HG02642 (cell line): Measurements from ENCODE around the gene DGKI.

Experiments
- ATAC-seq: cut with Tn5 transposase; IDR thresholded peaks from one replicate; pipeline ENCODE4 v1.9.1; 2021; ENCODE audit warnings: mild to moderate bottlenecking; ENCODE audit not compliant: unreplicated experiment, poor library complexity

DGKI gene

GRCh38 chr7:137633133-137633532 is 213.6 kb downstream of the DGKI start:
- no peak for ATAC-seq

- ATAC-seq: no peak
Observed at GRCh38 chr7:137628216-137628615, 218.6 kb downstream of the DGKI start.

- peak; percentile 88 for ATAC-seq
Observed at GRCh38 chr7:137626469-137627067, 220.2 kb downstream of the DGKI start.

- ATAC-seq: no peak
Observed at GRCh38 chr7:137625197-137625596, 221.6 kb downstream of the DGKI start.

- no peak for ATAC-seq
Observed at GRCh38 chr7:137619181-137619580, 227.6 kb downstream of the DGKI start.

GRCh38 chr7:137618748-137619147 is 228.0 kb downstream of the DGKI start:
- no peak for ATAC-seq

GRCh38 chr7:137613006-137613525 is 233.7 kb downstream of the DGKI start:
- ATAC-seq: no peak

GRCh38 chr7:137611606-137612005 is 235.2 kb downstream of the DGKI start:
- ATAC-seq: no peak

- no peak for ATAC-seq
Observed at GRCh38 chr7:137609500-137609899, 237.3 kb downstream of the DGKI start.

GRCh38 chr7:137606061-137606674 is 240.6 kb downstream of the DGKI start:
- ATAC-seq: no peak

- ATAC-seq: no peak
Observed at GRCh38 chr7:137603043-137603442, 243.7 kb downstream of the DGKI start.

GRCh38 chr7:137601642-137602041 is 245.1 kb downstream of the DGKI start:
- ATAC-seq: no peak

GRCh38 chr7:137597856-137598255 is 248.9 kb downstream of the DGKI start:
- ATAC-seq: no peak

- no peak for ATAC-seq
Observed at GRCh38 chr7:137593115-137593711, 253.6 kb downstream of the DGKI start.

GRCh38 chr7:137592232-137592896 is 254.4 kb downstream of the DGKI start:
- peak; percentile 72 for ATAC-seq

GRCh38 chr7:137591421-137591837 is 255.3 kb downstream of the DGKI start:
- no peak for ATAC-seq

GRCh38 chr7:137590756-137591305 is 255.9 kb downstream of the DGKI start:
- ATAC-seq: no peak

GRCh38 chr7:137590071-137590755 is 256.6 kb downstream of the DGKI start:
- no peak for ATAC-seq

- ATAC-seq: no peak
Observed at GRCh38 chr7:137587326-137587725, 259.4 kb downstream of the DGKI start.

- no peak for ATAC-seq
Observed at GRCh38 chr7:137585591-137585990, 261.2 kb downstream of the DGKI start.
